ENCODE measurements around the gene KCNA2. TPM values are rescaled to one million over a fixed set of nuclear protein-coding genes. Genes with fewer than 3 reads are reported as not detected.

Gene KCNA2
- total and polyA plus RNA-seq, 2 of the 4 experiments (the other 2 are of a cell fraction), result not detected

DNA sequence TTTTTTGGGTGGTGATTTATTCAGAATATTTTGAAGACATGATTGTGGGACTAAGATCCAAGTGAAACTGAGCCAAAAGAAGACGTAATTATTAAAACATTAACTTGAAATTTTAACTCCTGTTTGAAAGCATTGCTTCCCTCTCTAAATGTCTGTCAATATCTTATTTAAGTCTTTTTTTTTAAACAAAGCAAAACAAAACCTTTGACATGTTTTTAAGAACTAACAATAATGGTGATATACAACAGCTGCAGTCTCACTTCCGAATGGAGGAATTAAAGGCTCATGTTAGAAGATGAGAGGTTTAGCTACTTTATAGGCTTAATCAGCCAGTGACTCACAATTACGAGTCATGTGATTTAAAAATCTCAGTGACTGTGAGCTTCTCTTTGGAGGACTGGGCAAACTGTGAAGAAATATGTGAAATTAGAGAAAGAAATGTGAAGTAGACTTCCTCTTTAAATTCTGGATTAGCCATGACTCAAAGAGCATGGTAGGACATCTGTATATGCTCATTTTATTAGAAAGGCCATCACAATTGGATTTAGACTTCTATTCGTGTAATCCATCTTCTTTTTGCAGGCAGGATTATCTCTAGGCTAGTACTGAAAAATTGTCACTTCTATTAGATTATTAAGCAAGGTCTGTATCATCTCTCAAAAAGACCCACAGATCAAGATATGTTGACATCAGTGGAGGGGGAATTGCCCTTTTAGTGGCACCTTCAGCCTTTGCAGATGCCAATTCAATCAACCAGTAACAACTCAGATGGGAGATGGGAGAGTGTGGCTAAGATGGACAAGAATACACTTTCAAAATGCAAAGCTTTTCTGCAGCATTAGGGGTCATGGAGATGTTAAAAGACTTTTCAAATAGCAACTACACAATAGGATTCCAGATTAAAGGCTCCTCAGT, 39.9 kb upstream of the KCNA2 start:
- intact Hi-C loops (cut with micrococcal nuclease) (no loop called here), dilution Hi-C loops (cut with HindIII; ENCODE audit: low sequenced_read_pairs, unreplicated experiment) (no loop called here), in situ Hi-C loops (cut with MboI; ENCODE audit: low sequenced_read_pairs) (no loop called here)
- Histone ChIP-seq H4K8ac (ENCODE audit: low read depth in 2 of 2, low read length in 2 of 2) (0 out of 4 replicates have a peak overlapping the region, but pooled peaks of 1 of the 2 experiments have one; percentile 26), H2BK120ac (ENCODE audit: low read depth, low read length) (no peak overlapping the region), H3K27me3 (ENCODE audit: control insufficient read depth, insufficient read depth, low read length) (no peaks in the 10 kb centered on the region), H3K27ac (ENCODE audit: insufficient read depth, low read length) (peak overlapping the region; percentile 27; the same call in 1 of the 2 replicates), H2AK9ac (replicated peaks; ENCODE audit: low read depth, low read length, poor library complexity) (no peak overlapping the region), H4K91ac (ENCODE audit: insufficient read depth, low read depth, low read length) (no peak overlapping the region; the same call in 1 of the 2 replicates), H3K9me1 (ENCODE audit: insufficient read depth, low read length) (no peaks in the 10 kb centered on the region), H4K5ac (ENCODE audit: low read depth, low read length) (peak overlapping the region; percentile 41; the same call in 1 of the 2 replicates), H2BK15ac (ENCODE audit: low read depth, low read length) (no peak overlapping the region), H3K18ac (ENCODE audit: low read depth, low read length) (peak overlapping the region; percentile 85), H3K36me3 (ENCODE audit: control insufficient read depth, insufficient read depth, low read length) (no peaks in the 10 kb centered on the region), H3K23ac (ENCODE audit: low read depth, low read length) (no peak overlapping the region), H2AK5ac (ENCODE audit: low read depth, low read length) (no peak overlapping the region), H3K4me2 (ENCODE audit: low read depth, low read length) (peak overlapping the region; percentile 54), H3K9ac (ENCODE audit: low read depth, low read length) (no peak overlapping the region), H2BK20ac (ENCODE audit: low read depth, low read length) (peak overlapping the region; percentile 27; the same call in 1 of the 2 replicates), H2AFZ (replicated peaks; ENCODE audit: low read length, poor library complexity) (no peak overlapping the region), H3K4me1 (ENCODE audit: control insufficient read depth, insufficient read depth, low read length) (peaks cover 4% of the 10 kb centered on the region), H3K56ac (ENCODE audit: extremely low read depth, insufficient read depth, low read length) (no peak overlapping the region), H2BK5ac (ENCODE audit: low read depth, low read length, poor library complexity, severe bottlenecking) (peak overlapping the region; percentile 10), H3K4me3 (ENCODE audit: insufficient read depth, low read depth, low read length) (no peak overlapping the region), H3K9me3 (ENCODE audit: control insufficient read depth, insufficient read depth, low read length) (no peaks in the 10 kb centered on the region), H3K4ac (ENCODE audit: low read depth, low read length) (0 out of 2 replicates have a peak overlapping the region, but pooled peaks have one; percentile 30), H4K20me1 (ENCODE audit: insufficient read depth, low read length) (no peaks in the 10 kb centered on the region), H3K79me1 (ENCODE audit: low read depth in 1 of 2, low read length in 2 of 2) (no peaks in the 10 kb centered on the region), H3K14ac (replicated peaks; ENCODE audit: low read depth, low read length) (no peak overlapping the region)
- TF ChIP-seq RAD21 (IDR thresholded peaks at IDR 0.05; ENCODE audit: low read length), result no peak
- TF ChIP-seq, protein P1, sequence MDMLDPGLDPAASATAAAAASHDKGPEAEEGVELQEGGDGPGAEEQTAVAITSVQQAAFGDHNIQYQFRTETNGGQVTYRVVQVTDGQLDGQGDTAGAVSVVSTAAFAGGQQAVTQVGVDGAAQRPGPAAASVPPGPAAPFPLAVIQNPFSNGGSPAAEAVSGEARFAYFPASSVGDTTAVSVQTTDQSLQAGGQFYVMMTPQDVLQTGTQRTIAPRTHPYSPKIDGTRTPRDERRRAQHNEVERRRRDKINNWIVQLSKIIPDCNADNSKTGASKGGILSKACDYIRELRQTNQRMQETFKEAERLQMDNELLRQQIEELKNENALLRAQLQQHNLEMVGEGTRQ (IDR thresholded peaks at IDR 0.05; ENCODE audit: low read depth, low read length), result peak; percentile 33; the same call in 1 of the 2 replicates
- BruUV-seq (replicated peaks), result no TSS peak
- CTCF ChIA-PET, result interaction anchor here (0.8 kb wide), 1 partner anchor 27 kb away, joined by 3 read pairs; no protein-coding TSS in a partner anchor
- ATAC-seq (ENCODE audit: low read depth), result peak; percentile 76
- no CpG with 5 or more reads among the region's 4 CpGs for WGBS, 2 experiments (ENCODE audit: extremely low coverage in 2 of 2, insufficient read length in 1 of 2)
- POLR2A ChIA-PET (ENCODE audit: unreplicated experiment), result no interaction called here
- DNase-seq, result peak; percentile 73

All from IMR-90 (cell line).